Glomerular endothelial cell (primary cell): ENCODE measurements around the gene GNB5. TPM values are rescaled to one million over a fixed set of nuclear protein-coding genes. Genes with fewer than 3 reads are reported as not detected.

Experiments
- DNase-seq: peaks from one replicate; pipeline ENCODE4 v3.0.0-alpha.2; 2011; ENCODE audit warnings: low read depth, low spot score; ENCODE audit errors: extremely low read depth
- total RNA-seq: library from RNA; depleted of rRNA; stranded (reverse); fragments of >200 nt; gene quantifications from 2 replicates; pipeline ENCODE4 v1.2.3, GENCODE V29; 2015

Gene GNB5
- total RNA-seq, 1 donor from 2014 or later = 24.9 TPM

DNA sequence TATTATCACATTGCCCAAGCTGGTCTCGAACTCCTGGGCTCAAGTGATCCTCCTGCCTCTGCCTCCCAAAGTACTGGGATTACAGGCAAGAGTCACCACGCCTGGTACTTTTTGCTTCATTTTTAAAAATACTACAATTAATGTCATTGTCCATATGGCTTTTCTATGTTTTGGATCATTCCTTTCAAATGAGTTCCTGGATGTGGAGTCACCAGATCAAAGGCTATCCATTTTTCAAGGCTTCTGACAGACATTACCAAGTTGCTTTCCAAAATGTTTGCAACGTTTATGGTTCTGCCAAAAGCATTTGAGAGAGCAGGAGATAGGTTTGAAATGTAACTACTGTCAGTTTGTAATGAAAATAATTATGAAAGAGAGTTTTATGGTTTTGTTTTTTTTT is 44.4 kb downstream of the GNB5 start:
- DNase-seq = no peak

GRCh38 chr15:52146261-52146660 is 44.9 kb downstream of the GNB5 start:
- DNase-seq = no peak

DNA sequence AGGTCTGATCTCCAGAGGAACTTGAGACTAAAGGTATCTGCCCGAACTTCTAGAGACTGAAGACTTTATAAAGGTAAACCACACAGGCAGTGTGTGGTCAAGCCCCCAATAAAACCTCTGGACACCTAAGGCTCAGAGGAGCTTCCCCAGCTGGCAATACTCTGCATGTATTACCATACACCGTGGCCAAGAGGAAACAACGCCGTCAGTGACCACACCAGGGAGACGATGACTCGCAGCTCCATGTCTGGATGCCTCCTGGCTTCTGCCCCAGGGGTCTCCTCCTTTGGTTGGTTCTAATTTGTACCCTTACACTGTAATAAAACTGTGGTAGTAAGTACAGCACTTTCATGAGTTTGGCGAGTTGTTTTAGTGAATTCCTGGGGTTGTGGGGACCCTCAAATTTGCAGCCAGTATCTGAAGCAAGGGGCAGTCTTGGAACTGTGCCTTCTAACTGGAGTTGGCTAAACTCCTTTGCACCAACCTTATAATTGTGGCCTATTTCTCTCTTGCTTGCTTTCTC is 46.5 kb downstream of the GNB5 start:
- DNase-seq = no peak

- DNase-seq = peak; percentile 50
Measured at GRCh38 chr15:52143873-52144272, 47.3 kb downstream of the GNB5 start.

DNA sequence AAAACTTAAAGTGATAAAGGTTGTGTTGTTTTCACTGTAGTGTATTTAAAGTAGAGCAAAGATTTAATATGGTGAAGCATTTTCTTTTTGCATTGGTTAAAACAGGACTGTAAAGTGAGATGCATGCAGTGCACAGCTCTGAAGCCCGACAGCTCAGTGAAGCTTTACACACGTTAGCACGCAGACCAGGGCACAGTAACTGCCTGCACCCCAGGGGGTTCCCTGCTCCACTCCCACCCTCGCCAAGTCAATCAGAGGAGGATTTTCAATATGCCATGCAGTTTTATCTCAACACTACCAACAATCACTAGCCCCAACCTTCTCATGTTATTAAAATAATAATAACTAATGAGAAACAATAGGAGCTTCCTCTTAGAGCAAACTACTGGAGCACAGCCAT is 50.5 kb downstream of the GNB5 start:
- DNase-seq = no peak

- no peak for DNase-seq
Measured at GRCh38 chr15:52139599-52140462, 51.4 kb downstream of the GNB5 start.

DNA sequence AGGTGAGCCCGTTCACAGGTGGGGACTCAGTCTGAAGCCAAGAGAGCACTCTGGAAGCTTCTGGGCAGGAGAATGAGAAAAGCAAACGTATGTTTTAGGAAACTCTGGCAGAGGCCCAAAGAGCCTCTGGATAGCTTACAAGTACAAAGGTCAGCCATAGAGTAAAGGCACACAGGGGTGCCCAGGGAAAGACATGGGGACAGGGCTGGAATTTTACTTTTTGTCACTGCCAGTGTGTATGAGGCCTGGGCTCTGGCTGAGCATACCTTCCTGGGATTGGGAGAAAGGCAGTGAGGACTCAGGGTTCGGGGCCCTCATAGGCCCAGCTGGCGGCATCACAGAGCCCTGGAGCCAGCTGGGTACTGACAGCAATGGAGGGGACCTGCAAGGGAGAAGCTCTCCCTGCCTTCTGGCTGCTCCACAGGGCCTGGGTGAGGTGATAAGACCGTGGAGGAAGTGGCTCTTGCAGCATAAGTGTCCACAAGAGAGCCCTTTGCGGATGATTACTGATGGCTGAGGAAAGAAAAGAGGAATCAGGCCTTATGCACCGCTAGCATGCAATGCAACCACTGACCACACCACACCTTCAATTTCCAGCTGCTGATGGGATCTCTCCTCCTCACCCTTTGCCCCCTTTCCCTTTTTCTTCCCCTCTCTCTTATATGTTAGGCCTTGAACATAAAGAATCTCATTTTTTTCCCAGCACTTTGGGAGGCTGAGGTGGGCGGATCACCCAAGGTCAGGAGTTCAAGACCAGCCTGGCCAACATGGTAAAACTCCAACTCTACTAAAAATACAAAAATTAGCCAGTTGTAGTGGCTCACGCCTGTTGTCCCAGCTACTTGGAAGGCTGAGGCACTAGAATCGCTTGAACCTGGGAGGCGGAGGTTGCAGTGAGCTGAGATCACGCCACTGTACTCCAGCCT is 53.5 kb downstream of the GNB5 start:
- no peak for DNase-seq

- no peak for DNase-seq
Measured at GRCh38 chr15:52136442-52136980, 54.7 kb downstream of the GNB5 start.

DNA sequence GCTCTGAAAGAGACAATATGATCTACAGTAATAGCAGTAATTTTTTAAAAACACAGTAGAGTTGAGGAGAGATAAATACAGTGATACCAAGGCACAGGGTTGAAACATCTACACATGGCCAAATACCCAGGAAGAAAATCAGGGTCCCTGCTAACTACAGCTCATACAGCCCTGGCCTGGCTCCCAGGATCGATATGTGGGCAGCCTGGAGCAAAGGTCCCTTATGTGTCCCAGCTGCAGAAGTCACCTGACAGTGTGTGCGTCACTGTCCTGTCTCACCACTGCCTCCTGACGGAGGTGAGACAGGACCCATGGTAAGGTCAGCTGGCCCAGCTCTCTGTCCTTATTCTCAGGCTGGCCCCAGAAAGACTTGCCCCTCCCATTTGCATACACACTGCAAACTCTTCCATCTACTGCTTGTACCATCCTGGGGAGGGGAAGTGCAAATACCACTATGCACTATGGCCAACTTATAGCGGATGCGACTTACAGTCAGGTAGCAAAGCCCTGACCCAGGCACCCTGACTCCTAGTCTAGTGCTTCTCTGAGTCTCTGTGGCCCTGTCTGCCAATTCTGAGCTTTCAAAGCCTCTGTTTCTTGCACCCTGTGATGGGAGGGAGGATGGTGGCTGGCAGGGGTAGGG is 56.6 kb downstream of the GNB5 start:
- DNase-seq = no peak

DNA sequence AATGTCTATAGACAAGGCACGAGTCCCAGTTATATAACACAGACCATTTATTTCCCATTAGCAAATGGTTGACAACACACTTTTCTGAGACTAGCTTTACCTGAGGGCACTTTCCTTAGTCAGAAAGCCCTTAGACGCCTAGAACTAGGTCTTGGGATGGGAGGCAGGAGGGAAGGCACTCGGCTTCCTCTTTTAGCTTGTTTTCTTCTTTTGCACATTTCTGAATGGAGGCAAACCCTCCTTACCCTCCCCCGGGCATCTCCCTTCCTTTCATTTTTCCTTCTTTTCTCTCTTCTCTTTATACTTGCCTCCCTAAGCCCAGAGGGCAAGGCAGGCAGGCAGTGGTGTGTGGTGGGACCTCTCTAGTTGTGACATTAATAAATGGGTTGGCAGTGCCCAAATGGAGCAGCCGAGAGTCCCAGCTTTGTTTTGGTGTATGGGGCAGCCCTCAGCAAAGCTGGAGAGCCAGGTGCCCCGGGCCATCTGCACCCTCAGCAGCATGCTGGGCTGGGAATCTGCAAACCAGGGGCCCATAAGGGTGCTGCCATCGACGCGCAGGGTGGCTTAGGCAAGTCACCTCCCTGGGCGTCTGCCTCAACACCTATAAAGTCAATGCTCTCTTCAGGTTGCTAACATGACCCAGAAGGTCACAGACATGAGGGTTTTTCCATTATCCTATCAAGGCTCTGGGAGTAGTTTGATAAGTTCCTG is 57.5 kb downstream of the GNB5 start:
- DNase-seq = no peak

GRCh38 chr15:52132066-52132465 is 59.1 kb downstream of the GNB5 start:
- no peak for DNase-seq

GRCh38 chr15:52128568-52128967 is 62.6 kb downstream of the GNB5 start:
- DNase-seq = no peak

- peak; percentile 55 for DNase-seq
Measured at GRCh38 chr15:52124270-52124880, 66.8 kb downstream of the GNB5 start.

- no peak for DNase-seq
Measured at GRCh38 chr15:52121896-52122295, 69.3 kb downstream of the GNB5 start.

DNA sequence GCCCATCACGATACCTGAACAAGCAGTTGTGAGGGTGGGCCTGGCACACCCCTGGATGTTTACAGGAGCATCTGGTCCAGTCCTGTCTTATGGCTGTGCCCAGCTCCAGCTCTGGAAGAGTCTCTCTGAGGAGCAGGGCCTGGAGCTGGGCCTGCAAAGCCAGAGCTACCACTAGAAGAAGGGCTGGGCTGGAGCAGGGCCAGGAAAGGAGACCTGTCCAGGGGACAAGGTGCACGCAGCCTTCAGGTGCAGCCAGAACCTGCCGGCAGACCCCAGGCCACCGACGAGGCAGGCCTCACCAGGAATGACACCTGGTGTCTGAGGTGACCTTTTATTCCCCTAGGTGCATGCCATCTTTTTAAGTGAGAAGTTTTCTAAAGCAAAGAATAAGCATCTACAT is 70.2 kb downstream of the GNB5 start:
- DNase-seq = no peak

DNA sequence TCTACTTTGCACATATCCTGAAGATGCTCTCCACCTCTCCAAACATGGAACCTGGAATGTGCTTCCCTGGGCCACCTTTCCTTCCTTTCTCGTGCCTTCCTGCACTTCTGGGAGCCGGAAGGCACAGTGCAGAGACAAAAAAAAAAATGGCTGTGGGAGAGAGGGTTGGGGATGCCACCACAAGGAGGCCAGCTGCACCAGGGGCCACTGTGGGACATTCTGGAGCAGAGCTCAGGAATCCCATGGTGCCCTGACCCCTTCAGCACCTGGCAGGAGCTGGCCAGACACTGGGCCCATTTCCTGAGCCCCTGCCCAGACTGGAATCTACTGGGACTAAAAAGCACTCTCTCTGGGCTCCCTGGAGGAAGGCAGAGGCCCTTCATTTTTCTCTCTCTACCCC is 70.7 kb downstream of the GNB5 start:
- no peak for DNase-seq

DNA sequence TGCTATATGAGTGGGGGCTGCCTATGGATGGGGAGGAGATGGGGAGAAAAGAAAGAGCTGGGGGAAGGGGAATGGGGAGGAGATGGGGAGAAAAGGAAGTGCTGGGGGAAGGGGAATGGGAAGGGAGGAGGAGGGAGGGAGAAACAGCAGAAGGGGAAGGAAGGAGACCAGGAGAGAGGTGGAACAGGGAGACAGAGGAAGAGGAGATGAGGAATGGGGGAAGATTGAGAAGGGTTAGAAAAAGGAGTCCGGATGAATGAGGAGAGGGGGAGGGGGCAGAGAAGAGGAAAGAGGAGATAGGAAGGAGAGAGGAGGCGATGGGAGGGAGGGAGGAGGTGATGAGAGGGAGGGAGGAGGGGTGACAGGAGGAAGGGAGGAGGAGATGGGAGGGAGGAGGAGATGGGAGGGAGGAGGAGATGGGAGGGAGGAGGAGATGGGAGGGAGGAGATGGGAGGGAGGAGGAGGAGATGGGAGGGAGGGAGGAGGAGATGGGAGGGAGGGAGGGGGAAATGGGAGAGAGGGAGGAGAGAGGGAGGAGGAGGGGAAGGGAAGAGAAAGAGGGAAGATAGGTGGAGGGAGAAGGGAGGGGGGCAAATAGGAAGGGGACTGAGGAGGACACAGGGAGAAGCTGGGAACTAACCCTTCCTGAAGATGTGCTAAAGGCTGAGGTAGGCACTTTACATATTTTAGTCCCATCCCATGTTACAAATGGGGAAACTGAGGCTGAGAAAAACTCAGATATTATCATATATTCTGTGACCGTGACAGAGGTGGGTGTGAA is 72.0 kb downstream of the GNB5 start:
- no peak for DNase-seq

DNA sequence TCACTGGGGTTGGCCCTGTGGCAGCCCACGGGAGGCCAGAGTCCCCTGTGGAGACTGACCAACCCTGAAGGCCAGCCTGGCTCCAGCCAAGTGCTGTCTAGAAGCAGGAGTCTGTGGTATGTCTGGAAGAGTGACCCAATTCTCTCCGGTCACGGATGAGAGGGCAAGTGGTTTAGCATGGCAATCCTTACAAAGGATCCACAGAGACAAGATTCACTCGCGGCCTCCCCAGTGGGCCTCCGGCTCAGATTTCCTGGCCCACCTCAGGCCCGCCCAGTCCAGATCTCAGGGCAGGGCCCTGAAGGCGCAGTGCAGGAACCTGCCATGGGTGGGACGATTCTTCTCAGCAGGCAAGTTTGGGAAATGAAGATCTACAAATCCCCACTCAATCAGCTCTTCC is 73.6 kb downstream of the GNB5 start:
- DNase-seq = no peak
